Psoas muscle (tissue), 8 donors: Measurements from ENCODE around the gene LRBA. TPM values are rescaled to one million over a fixed set of nuclear protein-coding genes. Genes with fewer than 3 reads are reported as not detected.

ENCODE experiments used
- ATAC-seq, 4 donors: fragments of 200-7000 bp; cut with Tn5 transposase; one replicate each; pipeline ENCODE4 v1.9.1; 2020; ENCODE audit warnings: moderate library complexity in 3 of 4, mild to moderate bottlenecking in 2 of 4
- DNase-seq, 2 donors: peaks; one replicate each; pipeline ENCODE4 v3.0.0-alpha.2; 2020
- H3K27ac ChIP-seq: fragments of 200-600 bp; one replicate; pipeline ENCODE4 v1.8.0; 2022
- H3K27me3 ChIP-seq, 3 donors: fragments of 200-600 bp in 1 of 3; one replicate each; pipeline versions ENCODE4 v1.6.1 to v1.8.0; 2013 to 2022; ENCODE audit warnings: low read length in 2 of 3, mild to moderate bottlenecking in 2 of 3, moderate library complexity in 1 of 3; ENCODE audit not compliant: insufficient read depth in 3 of 3
- H3K36me3 ChIP-seq, 2 donors: fragments of 200-600 bp in 1 of 2; one replicate each; pipeline versions ENCODE4 v1.6.1 to v1.8.0; 2013 to 2022; ENCODE audit warnings: low read depth in 1 of 2, mild to moderate bottlenecking in 1 of 2, moderate library complexity in 1 of 2; ENCODE audit not compliant: insufficient read depth in 1 of 2
- H3K4me1 ChIP-seq: fragments of 200-600 bp; one replicate; pipeline ENCODE4 v1.8.0; 2022
- H3K4me3 ChIP-seq: fragments of 200-600 bp; one replicate; pipeline ENCODE4 v1.8.0; 2022; ENCODE audit warnings: mild to moderate bottlenecking
- H3K9me3 ChIP-seq: fragments of 200-600 bp; one replicate; pipeline ENCODE4 v1.8.0; 2022
- CTCF ChIP-seq: fragments of 200-600 bp; IDR thresholded peaks from one replicate; pipeline ENCODE4 v1.8.0; 2022; ENCODE audit warnings: antibody characterized with exemption
- WGBS, 3 donors: extraction: QIAGEN DNeasy Blood & Tissue Kit; methylation state at CpG; one replicate each; pipeline versions ENCODE4 v1.1.6 to v1.1.7; 2013; 5-methylcytosine and 5-hydroxymethylcytosine counted together
- intact Hi-C, 2 donors: fragments of 100-400 bp; cut with DNase I; formaldehyde crosslinking; loops; one replicate each; pipeline versions ENCODE4 v1.11.0 to v1.14.2; 2022
- polyA plus RNA-seq, 3 donors: library from polyadenylated mRNA; stranded (reverse); fragments of 200-250 nt; gene quantifications; one replicate each; pipeline ENCODE4 v1.2.3, GENCODE V29; 2013
- total RNA-seq, 4 donors: library from RNA; stranded (reverse); fragmentation: NEBNext Ultra II Directional in 2 of 4; extraction: Animal tissue kit (Norgen Biotek cat#: 25700) in 2 of 4; gene quantifications; one replicate each; pipeline versions ENCODE4 v1.2.1 to v1.2.4, GENCODE V29; 2021 to 2023
- donor health status: healthy with polysubstance abuse.
- donor health status: DM: no; HTN: no; CAD: no; lungs with moderate emphysema.
- donor health status: Bipolar disorder and iron deficiency.
- donor health status: healthy.
- donor health status: DM: yes; HTN: yes; CAD: no.
- donor health status: DM: no; HTN: no; CAD: no.
- donor health status: DM: no; HTN: no; CAD: no.
- donor health status: DM: yes; HTN: yes; CAD: no.

LRBA gene
- total and polyA plus RNA-seq, 7 donors = 2.9 to 10.6 (median 6.4) TPM

GRCh38 chr4:150890246-150890645 lies 124.8 kb downstream of the LRBA start:
- Histone ChIP-seq H3K27ac (no peak overlapping the region), H3K36me3 (peaks cover 0 to 15% of the 10 kb centered on the region in 2 donors), H3K27me3 (no peaks in the 10 kb centered on the region), H3K4me3 (no peak overlapping the region), H3K9me3 (no peaks in the 10 kb centered on the region), H3K4me1 (no peaks in the 10 kb centered on the region)
- DNase-seq (no peak), ATAC-seq (no peak)
- intact Hi-C loops = no loop called here
- no peak for TF ChIP-seq CTCF
- 88 to 97% (median 91%) methylated on average over 2 of the region's 2 CpGs for WGBS, 3 donors

- DNase-seq = no peak
- Histone ChIP-seq H3K36me3 (peaks cover 0 to 15% of the 10 kb centered on the region in 2 donors), H3K27ac (no peak overlapping the region), H3K9me3 (no peaks in the 10 kb centered on the region), H3K4me1 (no peaks in the 10 kb centered on the region), H3K4me3 (no peak overlapping the region), H3K27me3 (no peaks in the 10 kb centered on the region)
- 75 to 92% (median 77%) methylated on average over 4 of the region's 4 CpGs for WGBS, 3 donors
- ATAC-seq = no peak
- TF ChIP-seq CTCF = no peak
- intact Hi-C loops = no loop called here
Measured at GRCh38 chr4:150889306-150889705, 125.8 kb downstream of the LRBA start.

- Histone ChIP-seq H3K27ac (no peak overlapping the region), H3K9me3 (no peaks in the 10 kb centered on the region), H3K27me3 (no peaks in the 10 kb centered on the region), H3K4me1 (no peaks in the 10 kb centered on the region), H3K4me3 (no peak overlapping the region), H3K36me3 (peaks cover 0 to 15% of the 10 kb centered on the region in 2 donors)
- ATAC-seq (no peak), DNase-seq (no peak)
- TF ChIP-seq CTCF = no peak
- intact Hi-C loops = no loop called here
Measured at GRCh38 chr4:150888625-150889024, 126.5 kb downstream of the LRBA start.

- intact Hi-C loops = no loop called here
Measured at GRCh38 chr4:150888217-150888616, 126.9 kb downstream of the LRBA start.

More at GRCh38 chr4:150888217-150888616, 126.9 kb downstream of the LRBA start:
- peaks cover 0 to 15% of the 10 kb centered on the region in 2 donors for H3K36me3 ChIP-seq
- 1 to 60% (median 4%) methylated on average over 1 of the region's 1 CpG for WGBS, 3 donors
- H3K27ac ChIP-seq = no peak overlapping the region
- ATAC-seq = no peak
- no peaks in the 10 kb centered on the region for H3K4me1 ChIP-seq
- TF ChIP-seq CTCF = no peak
- H3K9me3 ChIP-seq = no peaks in the 10 kb centered on the region
- no peak for DNase-seq
- H3K4me3 ChIP-seq = no peak overlapping the region
- H3K27me3 ChIP-seq = no peaks in the 10 kb centered on the region
